Fibroblast of mammary gland (primary cell): ENCODE data around the gene SFI1.
"Not testable (repeated sequence)": the region's sequence is repeated elsewhere in the genome, so short reads cannot be mapped to it uniquely, and the experiment has no call there.

Experiments
- DNase-seq: peaks from one replicate; pipeline ENCODE4 v3.0.0-alpha.2; 2010; ENCODE audit warnings: low read depth
- H3K4me3 ChIP-seq: 2 replicates; pipeline ENCODE4 v1.5.1; 2011; ENCODE audit warnings: low read depth, mild to moderate bottlenecking, low read length, moderate library complexity; ENCODE audit not compliant: control insufficient read depth
- CTCF ChIP-seq: conservative IDR thresholded peaks from 2 replicates; pipeline ENCODE4 v1.5.1; 2011; ENCODE audit warnings: low read depth, low read length, inconsistent platforms; ENCODE audit not compliant: control insufficient read depth, insufficient read depth

SFI1 gene

GRCh38 chr22:31490496-31490925 lies 5.8 kb upstream of the SFI1 start:
- H3K4me3 ChIP-seq = peak overlapping the region; percentile 74
- no peak for TF ChIP-seq CTCF
- peak; percentile 72 for DNase-seq

- H3K4me3 ChIP-seq = no peak overlapping the region
- DNase-seq = no peak
- no peak for TF ChIP-seq CTCF
Measured at GRCh38 chr22:31491218-31491962, 4.9 kb upstream of the SFI1 start.

GRCh38 chr22:31492151-31492550 lies 4.2 kb upstream of the SFI1 start:
- no peak overlapping the region for H3K4me3 ChIP-seq
- no peak for TF ChIP-seq CTCF
- no peak for DNase-seq

- H3K4me3 ChIP-seq, DNase-seq: not testable (repeated sequence)
Measured at GRCh38 chr22:31493355-31493754, 3.0 kb upstream of the SFI1 start.

- no peak for TF ChIP-seq CTCF
- peak overlapping the region; percentile 89 for H3K4me3 ChIP-seq
- no peak for DNase-seq
Measured at GRCh38 chr22:31495343-31495742, 993 bp upstream of the SFI1 start.

GRCh38 chr22:31496735-31497146 lies 405 bp downstream of the SFI1 start:
- no peak for TF ChIP-seq CTCF
- DNase-seq = no peak
- H3K4me3 ChIP-seq = peak overlapping the region; percentile 89

GRCh38 chr22:31497148-31497938 lies 1.0 kb downstream of the SFI1 start:
- H3K4me3 ChIP-seq = peak overlapping the region; percentile 89
- no peak for DNase-seq
- no peak for TF ChIP-seq CTCF
